Measurements from ENCODE around the gene CTF1.

- TF ChIP-seq EP300 (IDR thresholded peaks at IDR 0.05) (no peak), POLR2A (IDR thresholded peaks at IDR 0.05; ENCODE audit: low read length) (no peak), MAFK (IDR thresholded peaks at IDR 0.05; ENCODE audit: partially characterized antibody) (no peak), HDAC2 (IDR thresholded peaks at IDR 0.05) (no peak), POLR2AphosphoS2 (conservative IDR thresholded peaks at IDR 0.05; ENCODE audit: low read length) (no peak), EHMT2 (IDR thresholded peaks at IDR 0.05; ENCODE audit: low read depth) (no peak), JUN (IDR thresholded peaks at IDR 0.05) (no peak), RCOR1 (IDR thresholded peaks at IDR 0.05; ENCODE audit: low read depth, low read length) (no peak)
- TF ChIP-seq, protein P1, sequence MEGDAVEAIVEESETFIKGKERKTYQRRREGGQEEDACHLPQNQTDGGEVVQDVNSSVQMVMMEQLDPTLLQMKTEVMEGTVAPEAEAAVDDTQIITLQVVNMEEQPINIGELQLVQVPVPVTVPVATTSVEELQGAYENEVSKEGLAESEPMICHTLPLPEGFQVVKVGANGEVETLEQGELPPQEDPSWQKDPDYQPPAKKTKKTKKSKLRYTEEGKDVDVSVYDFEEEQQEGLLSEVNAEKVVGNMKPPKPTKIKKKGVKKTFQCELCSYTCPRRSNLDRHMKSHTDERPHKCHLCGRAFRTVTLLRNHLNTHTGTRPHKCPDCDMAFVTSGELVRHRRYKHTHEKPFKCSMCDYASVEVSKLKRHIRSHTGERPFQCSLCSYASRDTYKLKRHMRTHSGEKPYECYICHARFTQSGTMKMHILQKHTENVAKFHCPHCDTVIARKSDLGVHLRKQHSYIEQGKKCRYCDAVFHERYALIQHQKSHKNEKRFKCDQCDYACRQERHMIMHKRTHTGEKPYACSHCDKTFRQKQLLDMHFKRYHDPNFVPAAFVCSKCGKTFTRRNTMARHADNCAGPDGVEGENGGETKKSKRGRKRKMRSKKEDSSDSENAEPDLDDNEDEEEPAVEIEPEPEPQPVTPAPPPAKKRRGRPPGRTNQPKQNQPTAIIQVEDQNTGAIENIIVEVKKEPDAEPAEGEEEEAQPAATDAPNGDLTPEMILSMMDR (IDR thresholded peaks at IDR 0.05): no peak
- TF ChIP-seq, protein P2, sequence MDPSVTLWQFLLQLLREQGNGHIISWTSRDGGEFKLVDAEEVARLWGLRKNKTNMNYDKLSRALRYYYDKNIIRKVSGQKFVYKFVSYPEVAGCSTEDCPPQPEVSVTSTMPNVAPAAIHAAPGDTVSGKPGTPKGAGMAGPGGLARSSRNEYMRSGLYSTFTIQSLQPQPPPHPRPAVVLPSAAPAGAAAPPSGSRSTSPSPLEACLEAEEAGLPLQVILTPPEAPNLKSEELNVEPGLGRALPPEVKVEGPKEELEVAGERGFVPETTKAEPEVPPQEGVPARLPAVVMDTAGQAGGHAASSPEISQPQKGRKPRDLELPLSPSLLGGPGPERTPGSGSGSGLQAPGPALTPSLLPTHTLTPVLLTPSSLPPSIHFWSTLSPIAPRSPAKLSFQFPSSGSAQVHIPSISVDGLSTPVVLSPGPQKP (IDR thresholded peaks at IDR 0.05; ENCODE audit: low read depth, low read length): no peak
- TF ChIP-seq, protein P3, sequence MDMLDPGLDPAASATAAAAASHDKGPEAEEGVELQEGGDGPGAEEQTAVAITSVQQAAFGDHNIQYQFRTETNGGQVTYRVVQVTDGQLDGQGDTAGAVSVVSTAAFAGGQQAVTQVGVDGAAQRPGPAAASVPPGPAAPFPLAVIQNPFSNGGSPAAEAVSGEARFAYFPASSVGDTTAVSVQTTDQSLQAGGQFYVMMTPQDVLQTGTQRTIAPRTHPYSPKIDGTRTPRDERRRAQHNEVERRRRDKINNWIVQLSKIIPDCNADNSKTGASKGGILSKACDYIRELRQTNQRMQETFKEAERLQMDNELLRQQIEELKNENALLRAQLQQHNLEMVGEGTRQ (IDR thresholded peaks at IDR 0.05): no peak
These were observed 5.0 kb downstream of the CTF1 start for GRCh38 chr16:30901201-30902028.

Measured in A549 (cell line).